Epithelial cell of esophagus (primary cell): ENCODE measurements around the gene HEXD.
A peak's percentile ranks its signal among the peaks of the same experiment; 100 is the strongest.

Experiments used
- DNase-seq: peaks from one replicate; pipeline ENCODE4 v3.0.0; 2010; ENCODE audit warnings: low read depth
- H3K4me3 ChIP-seq: 2 replicates; pipeline ENCODE4 v1.5.1; 2011; ENCODE audit warnings: mild to moderate bottlenecking, low read length, control low read depth
- CTCF ChIP-seq: IDR thresholded peaks from 2 replicates; pipeline ENCODE4 v1.5.1; 2011; ENCODE audit warnings: low read depth, mild to moderate bottlenecking, low read length, control low read depth, inconsistent platforms; ENCODE audit not compliant: insufficient read depth; ENCODE audit errors: missing control alignments

Gene HEXD

GRCh38 chr17:82384730-82385481 lies 33.2 kb upstream of the HEXD start:
- H3K4me3 ChIP-seq, result no peak overlapping the region
- peak; percentile 94 for DNase-seq

DNA sequence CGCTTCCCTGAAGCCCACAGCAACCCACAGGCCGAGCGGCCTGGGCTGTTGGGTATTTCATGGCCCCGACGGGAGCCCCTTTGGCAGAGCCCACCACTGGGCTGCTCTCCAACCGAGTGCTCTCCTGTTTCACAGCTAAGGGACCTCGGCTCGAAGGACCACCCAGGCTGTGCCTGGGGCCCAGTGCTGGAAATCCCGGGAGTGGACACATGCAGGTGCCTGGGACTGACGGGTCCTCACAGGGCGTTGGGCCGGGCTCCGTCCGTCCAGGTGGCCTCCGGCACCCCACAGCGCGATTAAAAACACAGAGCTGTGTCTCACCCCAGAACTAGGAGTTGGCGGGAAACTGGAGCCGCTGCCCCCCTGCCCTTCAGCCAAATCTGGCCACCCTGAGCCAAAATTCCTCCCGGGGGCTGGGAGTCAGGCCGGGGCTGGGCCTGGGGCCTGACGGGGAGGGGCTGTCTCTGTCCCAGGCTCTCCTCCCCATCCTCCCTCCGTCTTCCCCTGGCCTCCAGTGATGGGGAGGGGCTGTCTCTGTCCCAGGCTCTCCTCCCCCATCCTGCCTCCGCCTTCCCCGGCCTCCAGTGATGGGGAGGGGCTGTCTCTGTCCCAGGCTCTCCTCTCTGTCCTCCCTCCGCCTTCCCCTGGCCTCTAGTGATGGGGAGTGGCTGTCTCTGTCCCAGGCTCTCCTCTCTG lies 32.4 kb upstream of the HEXD start:
- TF ChIP-seq CTCF, result no peak
- H3K4me3 ChIP-seq, result no peak overlapping the region
- no peak for DNase-seq

More at GRCh38 chr17:82384730-82385481, 33.2 kb upstream of the HEXD start:
- TF ChIP-seq CTCF, result peak; percentile 57

- no peak for TF ChIP-seq CTCF
- no peak overlapping the region for H3K4me3 ChIP-seq
- no peak for DNase-seq
Measured at GRCh38 chr17:82386255-82386831, 31.8 kb upstream of the HEXD start.

DNA sequence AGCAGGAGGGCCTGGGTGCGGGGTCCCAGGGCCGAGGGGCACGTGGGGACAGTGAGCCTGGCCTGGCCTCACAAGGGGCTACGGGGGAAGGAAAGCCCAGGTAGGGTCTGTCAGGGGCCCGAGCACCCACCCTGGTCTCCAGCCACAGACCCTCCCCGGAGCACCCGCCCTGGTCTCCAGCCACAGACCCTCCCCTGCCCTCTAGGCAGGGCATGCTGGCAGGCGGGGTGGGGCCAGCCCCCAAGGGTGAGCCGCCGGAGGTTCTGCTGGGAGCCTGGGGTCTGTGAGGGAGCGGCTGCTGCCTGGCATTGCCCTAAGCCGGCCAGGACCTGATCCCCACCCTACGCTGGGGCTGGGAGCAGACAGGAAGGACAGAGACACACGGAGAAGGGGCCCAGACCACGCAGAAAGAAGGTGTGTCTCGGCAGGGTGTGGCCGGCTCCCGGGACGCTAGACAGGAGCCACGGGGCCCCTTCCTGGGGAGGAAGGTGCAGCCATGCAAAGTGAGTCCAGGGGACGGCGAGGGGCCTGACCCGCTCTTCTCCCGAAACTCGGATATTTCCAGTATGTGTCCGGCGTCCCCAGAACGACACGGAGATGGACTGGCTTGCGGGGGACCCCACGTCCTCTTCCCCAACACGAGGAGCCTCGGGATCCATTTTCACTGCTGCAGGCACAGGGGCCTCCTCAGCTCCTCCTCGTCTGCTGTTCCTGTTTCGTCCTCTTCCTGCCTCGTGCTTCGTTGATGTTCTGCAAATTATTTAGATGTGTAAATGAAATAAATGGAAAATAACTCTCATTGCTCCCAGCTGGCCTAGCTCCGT lies 31.1 kb upstream of the HEXD start:
- TF ChIP-seq CTCF, result no peak
- H3K4me3 ChIP-seq, result no peak overlapping the region
- no peak for DNase-seq

- H3K4me3 ChIP-seq, result no peak overlapping the region
- TF ChIP-seq CTCF, result no peak
- no peak for DNase-seq
Measured at GRCh38 chr17:82387705-82388106, 30.4 kb upstream of the HEXD start.

- no peak for DNase-seq
- no peak overlapping the region for H3K4me3 ChIP-seq
- TF ChIP-seq CTCF, result no peak
Measured at GRCh38 chr17:82388223-82388921, 29.8 kb upstream of the HEXD start.
